Smooth muscle cell (in vitro differentiated cells): ENCODE data around the gene LMNA. TPM values are rescaled to one million over a fixed set of nuclear protein-coding genes. Genes with fewer than 3 reads are reported as not detected.
A peak's percentile ranks its signal among the peaks of the same experiment; 100 is the strongest.
"Not testable (repeated sequence)": the region's sequence is repeated elsewhere in the genome, so short reads cannot be mapped to it uniquely, and the experiment has no call there.

ENCODE experiments used
- DNase-seq: peaks from one replicate; lab custom pipeline; 2025; ENCODE audit not compliant: unreplicated experiment; lab: John Stamatoyannopoulos, UW
- H2AFZ ChIP-seq: fragments of 200-600 bp; sonication (generic); 2 replicates; pipeline ENCODE4 v1.6.0; 2016; ENCODE audit warnings: antibody characterized with exemption, low read depth, mild to moderate bottlenecking
- H3F3A ChIP-seq: fragments of 200-600 bp; sonication (generic); 2 replicates; pipeline ENCODE4 v1.6.0; 2017; ENCODE audit warnings: antibody characterized with exemption, low read depth
- H3K27ac ChIP-seq: fragments of 200-600 bp; sonication (generic); 2 replicates; pipeline ENCODE4 v1.5.1; 2016; ENCODE audit warnings: low read depth, mild to moderate bottlenecking
- H3K27me3 ChIP-seq: fragments of 200-600 bp; sonication (generic); 2 replicates; pipeline ENCODE4 v1.6.1; 2016; ENCODE audit warnings: low read depth, mild to moderate bottlenecking
- H3K36me3 ChIP-seq: fragments of 200-600 bp; sonication (generic); 2 replicates; pipeline ENCODE4 v1.5.1; 2016; ENCODE audit warnings: low read depth
- H3K4me1 ChIP-seq: fragments of 200-600 bp; sonication (generic); 2 replicates; pipeline ENCODE4 v1.5.1; 2016; ENCODE audit warnings: low read depth
- H3K4me2 ChIP-seq: fragments of 200-600 bp; sonication (generic); 2 replicates; pipeline ENCODE4 v1.6.0; 2016; ENCODE audit warnings: mild to moderate bottlenecking
- H3K4me3 ChIP-seq: fragments of 200-600 bp; sonication (generic); 2 replicates; pipeline ENCODE4 v1.5.1; 2016; ENCODE audit warnings: mild to moderate bottlenecking
- H3K79me2 ChIP-seq: fragments of 200-600 bp; sonication (generic); 2 replicates; pipeline ENCODE4 v1.6.0; 2016; ENCODE audit warnings: low read depth, mild to moderate bottlenecking
- H3K9ac ChIP-seq: fragments of 200-600 bp; sonication (generic); 2 replicates; pipeline ENCODE4 v1.6.0; 2016; ENCODE audit warnings: low read depth
- H3K9me3 ChIP-seq: fragments of 200-600 bp; sonication (generic); replicated peaks from 2 replicates; pipeline ENCODE4 v1.5.1; 2016; ENCODE audit warnings: low read depth
- H4K20me1 ChIP-seq: fragments of 200-600 bp; sonication (generic); 2 replicates; pipeline ENCODE4 v1.6.0; 2016; ENCODE audit warnings: low read depth
- WGBS: methylation state at CpG from one replicate; pipeline ENCODE4 v1.1.7; 2016; ENCODE audit warnings: low lambda C conversion rate; 5-methylcytosine and 5-hydroxymethylcytosine counted together
- polyA plus RNA-seq: library from polyadenylated mRNA; unstranded; fragments of >200 nt; fragmentation: Nextera tagmentation; extraction: Ambion mirVana; gene quantifications from 2 replicates; pipeline ENCODE4 v1.2.1, GENCODE V29; 2016
- total RNA-seq: library from RNA; depleted of rRNA; stranded (reverse); fragments of >200 nt; gene quantifications from 2 replicates; pipeline ENCODE4 v1.2.3, GENCODE V29; 2014
- TF ChIP-seq, protein P1 (sequence below): fragments of 200-600 bp; sonication (generic); IDR thresholded peaks from 2 replicates; pipeline ENCODE4 v1.5.1; 2017; ENCODE audit warnings: borderline replicate concordance, mild to moderate bottlenecking, antibody characterized with exemption; ENCODE audit not compliant: insufficient read depth, poor library complexity, severe bottlenecking

The LMNA gene
- total and polyA plus RNA-seq, 2 experiments from 2014 or later, result 256 to 626 TPM

DNA sequence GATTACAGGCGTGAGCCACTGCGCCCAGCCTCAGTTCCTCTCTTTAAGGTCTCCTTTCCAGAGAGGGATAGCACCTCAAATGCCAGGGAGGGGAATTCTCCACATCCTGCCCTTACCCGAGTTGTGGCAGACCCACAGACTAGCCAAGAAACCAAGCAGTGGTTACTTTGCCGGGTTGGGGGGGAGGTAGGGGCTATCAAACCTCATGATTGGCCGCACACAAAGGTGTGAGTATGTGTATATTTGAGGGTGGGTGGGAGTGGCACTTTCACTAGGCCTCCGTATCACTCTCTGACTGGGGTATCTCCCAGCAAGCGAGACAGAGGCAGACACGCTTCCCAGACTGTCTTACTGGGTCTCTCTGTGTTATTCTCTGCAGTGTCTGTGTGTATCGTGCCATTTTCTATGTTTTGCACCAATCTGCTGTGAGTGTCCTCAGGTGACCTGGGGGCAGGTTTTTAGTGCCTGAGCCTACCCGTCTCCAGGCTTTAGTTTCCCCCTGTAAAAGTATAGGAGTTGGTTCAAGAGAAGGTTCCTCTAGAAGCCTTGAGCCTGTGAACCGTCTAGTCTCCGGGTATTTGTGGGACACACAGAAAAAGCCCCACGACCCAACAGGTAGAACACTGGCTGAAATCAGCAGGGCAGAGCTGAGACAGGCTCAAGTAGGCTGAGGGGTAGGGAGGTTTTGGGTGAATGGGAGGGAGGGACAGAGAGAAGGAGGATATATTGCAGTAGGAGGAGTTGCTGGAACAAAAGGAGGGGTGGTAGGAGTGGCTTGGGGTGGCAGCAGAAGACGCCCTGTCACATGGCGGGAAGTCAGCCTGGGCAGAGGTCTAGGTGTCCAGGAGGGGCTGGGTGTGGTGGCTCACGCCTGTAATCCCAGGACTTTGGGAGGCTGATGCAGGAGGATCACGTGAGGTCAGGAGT lies 10.3 kb downstream of the LMNA start:
- H3K36me3 ChIP-seq, result no peaks in the 10 kb centered on the region
- peaks cover 74% of the 10 kb centered on the region for H3K4me1 ChIP-seq
- no peaks in the 10 kb centered on the region for H3K27me3 ChIP-seq
- peaks cover 44% of the 10 kb centered on the region for H3F3A ChIP-seq
- no peak overlapping the region for H3K4me3 ChIP-seq
- WGBS, result 68% methylated on average over 17 of the region's 17 CpGs
- no peak for DNase-seq
- H2AFZ ChIP-seq, result no peak overlapping the region
- H4K20me1 ChIP-seq, result peaks cover 76% of the 10 kb centered on the region
- H3K27ac ChIP-seq, result peak overlapping the region; percentile 100
- H3K9me3 ChIP-seq, result no peaks in the 10 kb centered on the region
- peak overlapping the region; percentile 88 for H3K4me2 ChIP-seq
- TF ChIP-seq, protein P1, sequence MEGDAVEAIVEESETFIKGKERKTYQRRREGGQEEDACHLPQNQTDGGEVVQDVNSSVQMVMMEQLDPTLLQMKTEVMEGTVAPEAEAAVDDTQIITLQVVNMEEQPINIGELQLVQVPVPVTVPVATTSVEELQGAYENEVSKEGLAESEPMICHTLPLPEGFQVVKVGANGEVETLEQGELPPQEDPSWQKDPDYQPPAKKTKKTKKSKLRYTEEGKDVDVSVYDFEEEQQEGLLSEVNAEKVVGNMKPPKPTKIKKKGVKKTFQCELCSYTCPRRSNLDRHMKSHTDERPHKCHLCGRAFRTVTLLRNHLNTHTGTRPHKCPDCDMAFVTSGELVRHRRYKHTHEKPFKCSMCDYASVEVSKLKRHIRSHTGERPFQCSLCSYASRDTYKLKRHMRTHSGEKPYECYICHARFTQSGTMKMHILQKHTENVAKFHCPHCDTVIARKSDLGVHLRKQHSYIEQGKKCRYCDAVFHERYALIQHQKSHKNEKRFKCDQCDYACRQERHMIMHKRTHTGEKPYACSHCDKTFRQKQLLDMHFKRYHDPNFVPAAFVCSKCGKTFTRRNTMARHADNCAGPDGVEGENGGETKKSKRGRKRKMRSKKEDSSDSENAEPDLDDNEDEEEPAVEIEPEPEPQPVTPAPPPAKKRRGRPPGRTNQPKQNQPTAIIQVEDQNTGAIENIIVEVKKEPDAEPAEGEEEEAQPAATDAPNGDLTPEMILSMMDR, result no peak
- H3K9ac ChIP-seq, result peak overlapping the region; percentile 98
- H3K79me2 ChIP-seq, result peaks cover 74% of the 10 kb centered on the region

DNA sequence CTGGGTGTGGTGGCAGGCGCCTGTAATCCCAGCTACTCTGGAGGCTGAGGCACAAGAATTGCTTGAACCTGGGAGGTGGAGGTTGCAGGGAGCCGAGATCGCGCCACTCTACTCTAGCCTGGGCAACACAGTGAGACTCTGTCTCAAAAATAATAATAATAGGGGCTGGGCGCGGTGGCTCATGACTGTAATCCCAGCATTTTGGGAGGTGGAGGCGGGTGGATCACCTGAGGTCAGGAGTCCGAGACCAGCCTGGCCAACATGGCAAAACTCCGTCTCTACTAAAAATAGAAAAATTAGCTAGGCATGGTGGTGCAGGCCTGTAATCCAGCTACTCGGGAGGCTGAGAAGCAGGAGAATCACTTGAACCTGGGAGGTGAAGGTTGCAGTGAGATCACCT lies 11.0 kb downstream of the LMNA start:
- not testable (repeated sequence) for H3K27me3 ChIP-seq, DNase-seq, H2AFZ ChIP-seq, H3K4me3 ChIP-seq, H3K9me3 ChIP-seq, H3K36me3 ChIP-seq
- 79% methylated on average over 10 of the region's 10 CpGs for WGBS
- peak overlapping the region; percentile 100 for H3K27ac ChIP-seq
- H3K4me2 ChIP-seq, result peak overlapping the region; percentile 88
- peaks cover 75% of the 10 kb centered on the region for H4K20me1 ChIP-seq
- peaks cover 38% of the 10 kb centered on the region for H3F3A ChIP-seq
- peaks cover 71% of the 10 kb centered on the region for H3K4me1 ChIP-seq
- H3K79me2 ChIP-seq, result peaks cover 72% of the 10 kb centered on the region
- peak overlapping the region; percentile 98 for H3K9ac ChIP-seq

- DNase-seq, result peak; percentile 81
- TF ChIP-seq, protein P1, result peak; percentile 59
- Histone ChIP-seq H3K4me1 (peaks cover 68% of the 10 kb centered on the region), H3K36me3 (no peaks in the 10 kb centered on the region), H3K9ac (peak overlapping the region; percentile 98), H3F3A (peaks cover 39% of the 10 kb centered on the region), H3K27ac (peak overlapping the region; percentile 100), H3K27me3 (no peaks in the 10 kb centered on the region), H3K79me2 (peaks cover 72% of the 10 kb centered on the region), H4K20me1 (peaks cover 75% of the 10 kb centered on the region), H3K9me3 (no peaks in the 10 kb centered on the region), H2AFZ (no peak overlapping the region), H3K4me2 (peak overlapping the region; percentile 88), H3K4me3 (no peak overlapping the region)
- WGBS, result 20% methylated on average over 8 of the region's 11 CpGs
Measured at GRCh38 chr1:156126043-156126629, 11.6 kb downstream of the LMNA start.
